GM19351 (cell line): ENCODE measurements around the gene HOXB5.

Experiments used
- ATAC-seq: cut with Tn5 transposase; IDR thresholded peaks from one replicate; pipeline ENCODE4 v1.9.1; 2021; ENCODE audit warnings: mild to moderate bottlenecking, moderate library complexity; ENCODE audit not compliant: unreplicated experiment

HOXB5 gene

DNA sequence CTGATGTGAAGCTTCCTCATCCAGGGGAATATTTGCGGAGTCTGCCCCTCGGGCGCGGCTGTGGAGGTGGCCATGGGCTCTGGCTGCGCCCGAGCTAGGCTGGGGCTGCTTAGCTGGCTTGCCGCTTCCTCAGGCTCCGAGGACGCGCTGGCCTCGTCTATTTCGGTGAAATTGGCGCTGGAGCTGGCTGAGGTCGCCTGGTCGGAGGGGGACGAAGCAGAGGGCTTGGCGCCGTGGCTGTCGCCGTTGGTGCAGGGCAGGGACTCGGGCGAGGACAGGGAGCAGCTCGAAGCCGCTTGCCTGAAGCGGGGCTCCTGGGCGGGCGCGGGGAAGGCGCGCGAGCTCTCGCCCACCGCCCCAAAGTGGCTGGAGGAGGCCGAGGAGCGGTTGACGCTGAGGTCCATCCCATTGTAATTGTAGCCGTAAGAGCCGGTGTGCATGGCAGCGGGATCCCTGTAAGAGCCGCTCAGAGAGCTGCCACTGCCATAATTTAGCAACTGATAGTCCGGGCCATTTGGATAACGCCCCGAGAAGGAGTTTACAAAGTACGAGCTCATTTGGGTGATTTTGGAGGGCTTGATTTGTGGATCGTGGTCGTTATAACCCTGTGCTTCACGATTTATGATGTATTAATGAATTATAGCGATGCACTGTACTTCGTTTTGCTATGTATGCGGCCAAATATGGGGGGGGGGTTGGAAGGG is at the start of gene HOXB5:
TSS of gene HOXB5 (minus strand) at position 654 of the 704 bp plus-strand sequence. CDS start at position 557, 97 bp downstream.
- no peak for ATAC-seq

DNA sequence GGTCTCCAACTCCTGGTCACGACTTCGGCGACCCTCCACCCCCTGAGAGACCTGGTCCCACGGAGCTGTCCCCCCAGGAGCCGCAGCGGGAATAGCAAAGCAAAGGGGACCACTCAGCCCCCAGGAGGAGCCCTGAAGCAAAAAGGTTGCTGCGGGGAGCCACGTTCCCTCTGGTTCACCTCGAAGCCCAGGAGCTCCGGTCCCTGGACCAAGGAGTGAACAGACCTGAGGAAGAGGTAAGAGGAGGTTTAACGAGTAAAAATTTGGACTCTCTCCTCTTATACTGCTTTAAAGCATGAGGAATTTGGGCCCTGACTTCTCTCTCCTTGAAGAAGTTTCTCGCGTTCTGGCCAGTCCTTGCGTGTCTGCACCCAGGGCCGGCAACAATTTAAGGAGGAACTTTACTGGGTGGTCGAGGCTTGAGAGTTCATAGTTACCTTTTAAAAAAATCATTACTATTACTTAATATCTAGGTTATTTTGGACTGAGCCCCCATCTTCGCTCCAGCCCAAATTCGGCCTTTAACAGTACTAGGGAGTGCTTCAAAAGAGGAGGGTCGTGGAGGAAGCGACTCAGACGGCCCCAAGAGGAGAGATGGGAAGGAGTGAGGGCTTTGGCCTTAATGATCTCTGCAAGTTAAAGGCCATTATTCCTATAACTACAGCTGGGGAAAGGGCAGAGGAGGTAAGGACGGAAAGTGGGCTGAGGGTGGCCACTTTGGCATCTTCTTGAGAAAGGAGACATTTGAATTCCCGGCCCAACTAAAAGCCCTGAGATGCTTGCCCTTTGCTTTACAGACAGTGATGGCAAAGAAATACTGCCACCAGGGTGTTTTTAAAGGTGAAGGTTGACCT is 49.5 kb upstream of the HOXB5 start:
- no peak for ATAC-seq

GRCh38 chr17:48642059-48642842 is 48.7 kb upstream of the HOXB5 start:
- ATAC-seq, result no peak

DNA sequence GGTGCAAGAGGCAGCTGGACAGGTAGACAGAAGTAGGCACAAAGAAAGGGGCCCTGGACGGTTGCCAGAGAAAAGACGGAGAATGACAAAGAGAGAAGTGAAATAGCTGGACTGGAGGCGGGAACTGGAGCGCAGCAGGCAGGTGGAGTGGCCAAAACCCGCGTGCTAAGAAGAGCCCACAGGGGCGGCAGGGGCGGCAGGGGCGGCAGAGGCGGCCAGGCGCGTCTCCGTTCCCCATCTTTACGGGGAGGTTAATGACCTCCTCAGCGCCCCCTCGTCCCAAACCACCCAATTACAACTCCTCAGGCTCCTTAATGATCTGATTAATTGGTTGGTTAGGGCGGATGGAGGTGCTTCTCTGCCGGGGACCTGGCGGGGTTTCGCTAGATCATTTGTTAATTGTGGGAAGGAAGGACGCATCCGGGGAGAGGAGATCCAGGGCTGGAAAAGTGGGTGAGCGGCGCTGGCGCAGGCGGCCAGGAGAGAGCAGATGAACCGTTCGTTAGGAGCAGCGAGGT is 48.0 kb upstream of the HOXB5 start:
- no peak for ATAC-seq

- ATAC-seq, result no peak
These were observed 47.2 kb upstream of the HOXB5 start for GRCh38 chr17:48640858-48641180.

DNA sequence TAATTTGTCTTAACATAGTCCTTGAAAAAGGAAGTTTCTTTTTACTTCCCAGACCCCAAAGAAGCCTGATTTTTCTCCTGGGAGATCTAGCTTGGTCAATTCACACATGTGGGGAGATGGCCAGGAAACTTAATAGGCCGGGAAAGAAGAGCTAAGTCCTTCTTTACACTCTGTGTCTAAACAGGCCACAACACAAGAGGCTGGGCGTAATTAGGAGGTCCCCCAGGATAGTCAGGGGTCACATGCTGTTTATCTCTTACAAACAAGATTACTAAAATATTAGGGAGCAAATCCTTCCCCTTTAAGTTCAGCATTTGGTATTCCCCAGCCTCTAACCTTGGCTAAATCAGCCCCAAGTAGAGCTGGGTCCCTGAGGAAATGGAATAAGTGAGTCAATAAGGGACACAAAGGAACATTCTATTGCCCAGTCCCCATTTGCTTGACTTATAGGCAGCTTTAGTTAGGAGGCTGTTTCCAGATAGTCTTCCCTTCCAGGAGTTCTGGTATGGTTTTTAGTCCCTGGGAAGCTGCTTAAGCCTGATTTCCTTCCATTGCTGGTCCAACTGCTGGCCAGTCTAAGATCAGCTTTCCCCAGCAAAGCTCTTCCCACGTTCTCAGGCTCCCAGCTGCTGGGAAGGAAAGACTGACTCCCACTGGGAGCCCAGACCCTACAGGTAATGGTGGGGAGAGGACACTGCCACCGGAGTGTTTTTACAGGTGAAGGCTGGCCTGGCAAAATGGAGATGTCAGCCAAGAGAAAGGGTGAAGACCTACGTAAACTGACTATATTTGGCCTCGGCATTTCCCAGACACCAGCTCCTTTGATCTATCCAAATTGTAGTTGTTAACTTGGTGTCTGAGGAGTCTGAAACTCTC is 46.6 kb upstream of the HOXB5 start:
- ATAC-seq, result no peak

DNA sequence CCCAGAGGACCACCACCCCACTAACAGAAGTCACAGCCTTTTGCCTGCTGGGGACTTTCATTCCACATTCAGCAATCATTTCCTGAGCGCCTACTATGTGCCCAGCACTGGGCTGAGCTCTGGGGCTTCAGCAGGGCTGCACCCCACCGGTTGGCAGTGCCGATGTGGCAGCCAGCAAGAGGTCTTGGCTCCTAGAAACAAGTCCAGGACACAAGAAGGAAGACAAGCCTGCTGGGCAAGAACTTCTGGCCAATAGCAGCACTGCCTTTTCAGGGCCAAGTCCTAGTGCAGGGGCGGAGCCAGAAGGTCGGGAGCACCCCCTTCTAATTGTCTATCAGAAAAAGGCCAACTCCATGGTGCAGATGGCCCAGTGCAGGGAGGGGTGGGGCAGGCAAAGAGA is 45.6 kb upstream of the HOXB5 start:
- ATAC-seq, result no peak

DNA sequence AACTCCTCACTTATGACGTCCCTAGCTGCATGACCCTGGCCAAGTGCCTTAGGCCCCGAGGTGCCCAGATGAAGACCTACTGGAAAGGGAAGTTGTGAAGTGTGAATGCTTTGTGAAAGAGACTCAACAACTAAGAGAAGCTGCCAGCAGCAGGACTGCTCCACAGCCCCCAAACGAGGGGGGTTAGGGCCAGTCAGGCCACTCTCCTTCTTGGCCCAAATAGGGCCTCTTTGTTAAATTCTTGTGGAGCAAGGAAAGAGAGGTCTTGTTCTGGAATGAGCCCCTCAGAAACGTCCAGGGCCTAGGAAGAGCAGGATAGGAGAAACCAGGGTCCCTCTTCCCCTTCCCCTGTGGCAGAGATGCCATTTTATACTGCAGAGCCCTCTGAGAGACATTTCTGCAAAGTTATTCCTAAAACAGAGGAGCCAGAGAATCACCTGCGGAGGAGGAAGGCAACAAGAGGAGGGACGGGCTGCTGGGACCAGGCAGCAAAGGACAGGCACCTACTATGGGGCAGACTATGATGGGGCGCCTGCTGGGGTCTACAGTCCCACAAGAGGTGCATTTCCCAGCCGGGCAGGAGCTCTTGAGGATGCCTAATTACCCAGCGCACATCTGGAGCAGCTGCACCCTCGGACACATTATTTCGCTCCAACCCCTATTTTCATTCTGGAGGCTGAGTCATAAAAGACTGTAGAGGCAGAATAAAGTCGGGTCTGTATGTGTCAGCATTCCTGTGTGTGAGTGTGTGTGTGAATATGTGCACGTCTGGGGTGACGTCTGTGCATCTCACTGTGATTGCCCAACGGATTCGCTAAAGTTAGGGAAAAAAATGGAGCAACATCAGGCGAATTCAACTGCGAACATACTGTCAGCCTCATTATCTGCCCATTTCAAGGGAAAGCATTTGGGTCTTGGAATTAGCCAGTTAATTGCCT is 44.0 kb upstream of the HOXB5 start:
- ATAC-seq, result no peak

GRCh38 chr17:48636177-48637018 is 42.8 kb upstream of the HOXB5 start:
- no peak for ATAC-seq

DNA sequence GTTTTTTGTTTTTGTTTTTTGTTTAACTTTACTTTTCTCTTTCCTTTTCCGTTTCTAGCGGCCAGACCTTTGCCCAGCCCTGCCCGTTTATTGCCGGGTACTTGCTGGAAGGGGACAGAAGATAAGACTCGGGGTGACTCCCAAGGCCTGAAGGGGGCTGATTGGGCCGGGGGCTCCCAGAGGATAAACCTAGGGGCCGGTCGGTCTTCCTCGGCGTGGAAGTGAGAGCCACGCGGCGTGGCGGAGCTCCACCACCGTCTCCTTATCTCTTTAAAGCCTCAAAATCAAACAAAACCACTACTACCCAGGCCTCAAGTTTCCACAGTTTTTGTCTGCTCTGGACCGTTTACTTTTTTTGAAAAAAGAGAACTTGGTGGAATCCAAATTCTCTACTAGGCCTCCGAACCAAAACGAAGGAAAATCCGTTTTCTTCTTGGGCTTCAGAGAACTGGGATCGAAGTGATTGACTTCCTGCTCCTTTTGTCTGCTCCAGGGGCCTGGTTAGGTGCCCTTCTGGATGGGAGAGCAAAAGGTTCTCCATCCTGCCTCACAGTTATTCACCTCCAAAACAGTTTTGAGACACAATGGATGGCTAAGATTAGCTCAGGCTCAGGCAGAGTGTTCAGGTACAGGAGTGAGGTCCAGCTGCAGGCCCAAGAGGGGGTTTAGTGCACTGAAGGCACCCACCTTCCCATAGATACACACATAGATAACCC is 41.1 kb upstream of the HOXB5 start:
- no peak for ATAC-seq

DNA sequence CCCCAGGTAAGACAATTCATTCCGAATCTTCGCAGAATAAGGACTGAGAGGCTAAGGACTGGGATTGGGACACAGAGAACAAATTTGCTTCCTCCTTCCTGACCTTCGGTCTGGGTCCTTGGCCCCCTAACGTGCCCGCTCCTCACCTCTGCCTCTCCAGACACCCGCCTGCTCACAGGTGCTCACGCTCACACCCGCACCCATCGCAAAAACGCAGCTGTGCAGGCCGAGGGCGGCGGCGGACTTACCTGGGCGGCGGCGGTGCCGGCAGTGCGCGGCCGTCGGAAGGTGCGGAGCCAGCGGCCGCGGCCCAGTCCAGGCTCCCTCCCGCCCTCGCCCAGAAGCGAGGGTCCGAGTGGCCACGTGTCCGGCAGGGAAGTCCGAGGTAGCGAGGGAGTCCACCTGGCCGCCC is 39.7 kb upstream of the HOXB5 start:
- no peak for ATAC-seq

- no peak for ATAC-seq
These were observed 39.1 kb upstream of the HOXB5 start for GRCh38 chr17:48632579-48633265.

GRCh38 chr17:48631693-48632578 is 38.4 kb upstream of the HOXB5 start:
- no peak for ATAC-seq

DNA sequence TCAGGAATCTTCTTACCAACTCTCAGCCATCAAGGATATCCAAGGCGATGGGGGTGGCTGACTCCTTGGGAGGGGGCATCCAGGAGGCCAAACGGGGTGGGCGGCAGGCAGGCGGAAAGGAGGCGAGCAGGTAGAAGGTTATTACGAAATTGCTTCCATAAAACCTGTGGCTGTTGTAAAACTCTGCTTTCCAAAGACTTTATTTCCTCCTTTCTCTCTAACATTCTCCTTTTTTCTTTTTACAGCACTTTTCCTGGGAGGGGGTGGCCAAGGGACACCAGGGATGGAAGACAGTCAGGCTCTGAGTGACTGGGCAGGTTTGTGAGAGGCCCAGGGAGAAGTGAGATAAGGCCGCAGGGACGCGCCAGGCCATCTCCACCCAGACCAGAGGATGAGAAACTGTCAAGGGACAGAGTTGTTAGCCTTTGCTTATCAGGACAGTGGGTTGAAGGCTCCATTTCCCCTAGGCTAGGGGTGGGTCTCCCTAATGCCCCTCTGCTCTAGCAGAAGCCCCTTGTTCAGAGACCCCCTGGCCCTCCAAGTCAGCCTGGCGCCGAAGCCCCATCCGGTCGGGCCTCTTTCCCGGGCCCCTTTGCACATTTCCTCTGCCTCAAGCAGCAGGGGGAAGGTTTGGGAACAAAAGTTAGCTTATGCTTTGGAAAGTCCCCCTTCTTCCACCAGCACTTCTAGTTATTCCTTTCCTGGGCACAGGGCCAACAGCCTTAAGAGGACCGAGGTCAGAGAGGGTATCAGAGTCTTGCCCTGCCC is 37.5 kb upstream of the HOXB5 start:
- no peak for ATAC-seq
